ENCODE data around the gene TMEM82. TPM values are rescaled to one million over a fixed set of nuclear protein-coding genes. Genes with fewer than 3 reads are reported as not detected.

The TMEM82 gene
- total RNA-seq, 2 experiments from 2014 or later = not detected

DNA sequence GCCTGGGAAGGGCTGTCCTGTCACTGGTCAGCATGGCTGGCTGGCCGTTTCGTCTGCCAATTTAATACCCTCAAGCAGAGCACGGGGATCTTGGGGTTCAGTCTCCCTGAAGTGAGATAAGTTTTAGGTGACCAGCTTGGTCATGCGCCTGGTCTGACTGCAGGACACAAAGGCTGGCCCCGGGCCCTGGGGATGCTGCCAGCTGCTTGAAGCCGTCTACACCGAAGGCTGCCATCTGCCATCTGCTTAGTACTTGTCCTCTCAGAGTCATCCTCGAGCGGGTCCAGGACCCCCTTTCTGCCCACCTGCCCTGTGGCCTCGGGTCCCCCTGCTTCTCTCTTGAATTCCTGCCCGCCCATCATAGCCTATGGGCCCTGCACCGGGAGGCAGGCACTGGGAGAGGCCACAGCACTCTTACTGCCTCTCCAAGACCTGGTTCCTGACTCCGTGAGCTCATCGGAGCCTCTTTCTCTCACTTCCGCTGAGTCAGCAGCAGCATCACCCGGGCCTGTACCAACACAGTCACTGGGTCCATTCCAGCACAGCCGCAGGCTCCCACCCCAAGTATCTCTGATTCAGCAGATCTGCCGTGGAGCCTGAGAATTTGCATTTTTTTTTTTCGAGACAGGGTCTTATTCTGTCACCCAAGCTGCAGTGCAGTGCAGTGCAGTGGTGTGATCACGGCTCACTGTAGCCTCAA, 23.3 kb downstream of the TMEM82 start:
- DNase-seq = no peak
- H3K36me3 Mint-ChIP-seq (ENCODE audit: low read depth) = no peaks in the 10 kb centered on the region
- peaks cover 8% of the 10 kb centered on the region for H3K27me3 Mint-ChIP-seq (ENCODE audit: low read depth)
- no peak overlapping the region for H3K4me3 Mint-ChIP-seq
- CTCF ChIA-PET = interaction anchor here (0.8 to 0.9 kb wide), 2 partner anchors 26 to 27 kb away, joined by 3 read pairs; no protein-coding TSS in a partner anchor
- intact Hi-C loops (cut with micrococcal nuclease) = no loop called here
- H3K4me1 Mint-ChIP-seq (ENCODE audit: low read depth) = no peaks in the 10 kb centered on the region
- H3K27ac Mint-ChIP-seq = no peak overlapping the region
- H3K9me3 Mint-ChIP-seq = no peaks in the 10 kb centered on the region

DNA sequence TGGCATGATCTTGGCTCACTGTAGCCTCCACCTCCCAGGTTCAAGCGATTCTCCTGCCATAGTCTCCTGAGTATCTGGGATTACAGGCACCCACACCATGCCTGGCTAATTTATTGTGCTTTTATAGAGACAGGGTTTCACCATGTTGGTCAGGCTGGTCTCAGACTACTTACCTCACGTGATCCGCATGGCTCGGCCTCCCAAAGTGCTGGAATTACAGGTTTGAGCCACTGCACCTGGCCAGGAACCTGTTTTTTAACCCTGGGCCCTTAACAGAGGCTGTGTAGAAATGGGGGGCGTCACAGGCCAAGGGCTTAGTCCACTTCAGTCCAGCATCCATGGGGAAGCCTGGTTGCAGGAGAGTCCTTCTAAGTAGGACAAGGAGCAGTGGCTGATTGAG, 25.6 kb downstream of the TMEM82 start:
- no peaks in the 10 kb centered on the region for H3K9me3 Mint-ChIP-seq
- H3K4me1 Mint-ChIP-seq (ENCODE audit: low read depth) = no peaks in the 10 kb centered on the region
- no peaks in the 10 kb centered on the region for H3K36me3 Mint-ChIP-seq (ENCODE audit: low read depth)
- no peak overlapping the region for H3K27ac Mint-ChIP-seq
- DNase-seq = no peak
- no peak overlapping the region for H3K4me3 Mint-ChIP-seq
- no peaks in the 10 kb centered on the region for H3K27me3 Mint-ChIP-seq (ENCODE audit: low read depth)
- intact Hi-C loops (cut with micrococcal nuclease) = no loop called here
- CTCF ChIA-PET = no interaction called here

DNA sequence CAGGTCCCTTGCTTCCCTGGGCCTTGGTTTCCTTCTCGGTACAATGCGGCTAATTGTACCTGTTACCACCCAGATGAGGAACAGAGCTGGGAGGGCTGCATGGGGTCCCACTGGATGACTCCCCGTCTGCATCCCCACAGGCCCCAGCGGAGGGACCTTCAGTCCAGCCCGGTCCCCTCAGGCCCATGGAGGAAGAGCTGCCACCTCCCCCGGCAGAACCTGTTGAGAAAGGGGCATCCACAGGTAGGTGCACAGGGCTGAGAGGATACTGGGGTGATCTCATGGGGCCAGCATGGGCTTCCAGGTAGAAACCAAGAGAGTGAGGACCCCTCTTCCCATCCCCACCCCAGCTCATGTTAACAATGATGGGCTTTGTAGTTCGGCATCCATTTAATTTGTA, 26.1 kb downstream of the TMEM82 start:
- H3K4me1 Mint-ChIP-seq (ENCODE audit: low read depth) = no peaks in the 10 kb centered on the region
- no peaks in the 10 kb centered on the region for H3K9me3 Mint-ChIP-seq
- intact Hi-C loops (cut with micrococcal nuclease) = no loop called here
- no peaks in the 10 kb centered on the region for H3K27me3 Mint-ChIP-seq (ENCODE audit: low read depth)
- CTCF ChIA-PET = interaction anchor here (0.6 kb wide), 1 partner anchor 20 kb away, joined by 3 read pairs; no protein-coding TSS in a partner anchor
- H3K36me3 Mint-ChIP-seq (ENCODE audit: low read depth) = no peaks in the 10 kb centered on the region
- no peak for DNase-seq
- no peak overlapping the region for H3K27ac Mint-ChIP-seq
- no peak overlapping the region for H3K4me3 Mint-ChIP-seq

DNA sequence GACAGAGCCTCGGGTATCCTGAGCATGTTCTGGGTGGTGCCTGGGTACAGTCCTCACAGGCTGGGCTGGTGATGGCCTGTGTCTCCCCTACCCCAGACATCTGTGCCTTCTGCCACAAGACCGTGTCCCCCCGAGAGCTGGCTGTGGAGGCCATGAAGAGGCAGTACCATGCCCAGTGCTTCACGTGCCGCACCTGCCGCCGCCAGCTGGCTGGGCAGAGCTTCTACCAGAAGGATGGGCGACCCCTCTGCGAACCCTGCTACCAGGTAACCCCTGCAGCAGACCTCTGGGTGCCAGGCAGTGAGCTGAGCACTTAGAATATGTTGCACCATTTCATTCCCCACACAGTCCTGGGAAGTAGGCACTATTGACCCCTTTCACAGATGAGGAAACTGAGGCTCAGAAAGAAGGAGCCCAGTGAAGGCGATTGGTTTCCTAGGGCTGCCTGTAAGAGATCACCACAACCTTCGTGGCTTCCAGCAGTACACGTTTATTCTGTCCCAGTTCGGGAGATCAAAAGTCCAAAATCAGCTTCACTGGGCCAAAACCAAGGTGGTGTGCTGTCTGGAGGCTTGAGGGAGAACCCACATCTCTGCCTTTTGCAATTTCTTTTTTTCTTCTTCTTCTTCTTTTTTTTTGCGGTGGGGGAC, 28.1 kb downstream of the TMEM82 start:
- H3K27ac Mint-ChIP-seq = no peak overlapping the region
- H3K36me3 Mint-ChIP-seq (ENCODE audit: low read depth) = no peaks in the 10 kb centered on the region
- H3K27me3 Mint-ChIP-seq (ENCODE audit: low read depth) = no peaks in the 10 kb centered on the region
- H3K4me3 Mint-ChIP-seq = no peak overlapping the region
- CTCF ChIA-PET = interaction anchor here (0.6 kb wide), 1 partner anchor 30 kb away, joined by 4 read pairs; no protein-coding TSS in a partner anchor
- intact Hi-C loops (cut with micrococcal nuclease) = no loop called here
- H3K9me3 Mint-ChIP-seq = no peaks in the 10 kb centered on the region
- no peaks in the 10 kb centered on the region for H3K4me1 Mint-ChIP-seq (ENCODE audit: low read depth)
- DNase-seq = no peak

DNA sequence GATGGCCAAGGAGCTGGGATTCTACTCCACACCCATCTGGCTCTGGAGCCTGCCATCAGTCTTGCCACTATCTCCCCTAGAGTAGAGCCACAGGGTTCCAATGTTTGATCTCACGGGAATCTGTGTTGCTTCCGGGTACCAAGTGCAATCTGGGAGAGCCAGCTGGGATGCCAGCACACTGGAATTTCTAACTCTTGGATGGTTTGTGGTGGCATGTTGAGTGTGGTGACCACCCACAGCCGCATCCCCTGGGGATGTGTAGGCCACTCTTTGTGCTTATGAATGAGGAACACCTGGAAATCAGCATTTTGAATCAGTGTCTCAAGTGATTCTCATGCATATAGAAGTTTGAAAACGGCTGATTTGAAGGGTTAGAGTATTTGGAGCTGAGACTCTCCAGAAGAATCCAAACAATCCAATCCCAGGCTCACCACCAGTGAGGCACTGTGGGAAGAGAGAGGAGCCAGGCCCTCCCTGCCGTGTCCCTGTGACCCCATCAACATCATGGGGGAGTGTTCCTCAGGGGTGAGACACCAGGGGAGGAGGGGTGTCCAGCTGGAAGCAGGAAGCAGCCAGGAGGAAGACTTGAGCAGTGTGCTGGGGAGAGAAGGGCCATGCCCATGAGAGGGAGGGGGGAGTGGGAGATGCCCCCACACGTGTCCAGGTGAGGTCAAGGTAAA, 29.7 kb downstream of the TMEM82 start:
- no peaks in the 10 kb centered on the region for H3K9me3 Mint-ChIP-seq
- CTCF ChIA-PET = no interaction called here
- DNase-seq = no peak
- H3K4me3 Mint-ChIP-seq = no peak overlapping the region
- H3K36me3 Mint-ChIP-seq (ENCODE audit: low read depth) = no peaks in the 10 kb centered on the region
- H3K27me3 Mint-ChIP-seq (ENCODE audit: low read depth) = no peaks in the 10 kb centered on the region
- intact Hi-C loops (cut with micrococcal nuclease) = no loop called here
- H3K4me1 Mint-ChIP-seq (ENCODE audit: low read depth) = no peaks in the 10 kb centered on the region
- no peak overlapping the region for H3K27ac Mint-ChIP-seq

DNA sequence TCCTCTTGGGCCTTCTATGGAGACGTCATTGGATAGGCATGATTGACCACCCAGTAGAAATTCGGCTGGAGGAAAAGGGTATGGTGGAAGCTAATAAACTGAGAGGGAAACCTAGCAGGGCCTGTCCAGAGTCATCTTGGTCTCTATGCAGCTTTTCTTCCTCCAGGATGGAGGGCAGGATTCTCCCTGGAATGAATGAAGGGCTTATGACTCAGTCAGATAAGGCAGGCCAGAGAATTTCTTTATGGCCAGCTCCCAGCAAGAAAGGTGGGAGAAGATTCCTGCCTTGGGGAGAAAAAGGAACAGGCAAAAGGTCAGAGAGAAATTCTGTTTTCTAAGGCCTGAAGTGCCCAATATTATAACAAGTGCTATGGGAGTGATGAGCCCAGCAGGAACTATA, 33.4 kb downstream of the TMEM82 start:
- Mint-ChIP-seq H3K9me3 (no peaks in the 10 kb centered on the region), H3K27me3 (ENCODE audit: low read depth) (no peaks in the 10 kb centered on the region), H3K4me3 (no peak overlapping the region), H3K27ac (no peak overlapping the region), H3K4me1 (ENCODE audit: low read depth) (no peaks in the 10 kb centered on the region), H3K36me3 (ENCODE audit: low read depth) (no peaks in the 10 kb centered on the region)
- intact Hi-C loops (cut with micrococcal nuclease) = no loop called here
- CTCF ChIA-PET = interaction anchor here (0.6 to 1.3 kb wide), 2 partner anchors 15 to 40 kb away, joined by 3 read pairs; no protein-coding TSS in a partner anchor
- no peak for DNase-seq

DNA sequence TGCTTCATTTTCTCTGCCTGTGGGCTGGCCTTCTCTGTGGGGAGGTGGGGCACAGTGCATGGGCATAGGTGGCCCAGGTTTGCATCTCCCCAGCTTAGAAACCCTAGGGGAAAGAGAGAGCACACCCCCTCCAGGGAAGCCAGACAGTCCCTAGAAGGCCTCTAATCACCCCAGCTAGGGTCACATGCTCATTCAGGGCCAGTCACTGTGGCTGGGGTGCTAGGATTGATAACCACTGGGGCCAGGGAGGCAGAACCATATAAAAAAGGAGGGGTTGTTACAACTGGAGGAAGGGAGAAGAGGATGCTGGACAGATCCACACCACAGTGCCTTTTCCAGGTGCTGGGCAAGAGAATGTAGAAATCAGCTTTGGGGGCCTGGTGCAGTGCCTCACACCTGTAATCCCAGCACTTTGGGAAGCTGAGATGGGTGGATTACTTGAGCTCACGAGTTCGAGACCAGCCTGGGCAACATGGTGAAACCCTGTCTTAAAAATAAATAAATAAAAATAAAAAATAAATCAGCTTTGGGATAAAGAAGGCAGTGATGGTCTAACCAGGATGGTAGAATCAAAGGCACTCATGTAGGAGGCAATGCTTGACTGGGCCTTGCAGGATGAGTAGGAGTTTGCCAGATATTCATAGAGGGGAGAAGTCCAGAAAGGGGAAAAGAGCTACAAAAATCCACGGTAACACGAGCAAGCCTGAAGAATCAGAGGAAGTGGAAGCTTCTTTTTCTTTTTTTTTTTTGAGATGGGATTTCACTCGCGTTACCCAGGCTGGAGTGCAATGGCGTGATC, 35.8 kb downstream of the TMEM82 start:
- CTCF ChIA-PET = interaction anchor here (0.6 kb wide), 2 partner anchors 107 to 263 kb away, joined by 3 to 5 read pairs; no protein-coding TSS in a partner anchor
- DNase-seq = no peak
- intact Hi-C loops (cut with micrococcal nuclease) = no loop called here
- Mint-ChIP-seq H3K4me1 (ENCODE audit: low read depth) (no peaks in the 10 kb centered on the region), H3K36me3 (ENCODE audit: low read depth) (no peaks in the 10 kb centered on the region), H3K4me3 (no peak overlapping the region), H3K9me3 (no peaks in the 10 kb centered on the region), H3K27me3 (ENCODE audit: low read depth) (no peaks in the 10 kb centered on the region), H3K27ac (no peak overlapping the region)

DNA sequence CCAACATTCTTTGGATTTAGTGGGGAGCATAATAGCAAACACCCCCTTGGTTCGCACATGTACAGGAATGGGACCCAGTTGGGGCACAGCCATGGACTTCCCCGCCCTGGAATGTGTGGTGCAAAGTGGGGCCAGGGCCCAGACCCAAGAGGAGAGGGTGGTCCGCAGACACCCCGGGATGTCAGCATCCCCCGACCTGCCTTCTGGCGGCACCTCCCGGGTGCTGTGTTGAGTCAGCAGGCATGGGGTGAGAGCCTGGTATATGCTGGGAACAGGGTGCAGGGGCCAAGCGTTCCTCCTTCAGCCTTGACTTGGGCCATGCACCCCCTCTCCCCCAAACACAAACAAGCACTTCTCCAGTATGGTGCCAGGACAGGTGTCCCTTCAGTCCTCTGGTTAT, 43.4 kb downstream of the TMEM82 start:
- H3K4me1 Mint-ChIP-seq (ENCODE audit: low read depth) = no peaks in the 10 kb centered on the region
- no peak for DNase-seq
- H3K27ac Mint-ChIP-seq = no peak overlapping the region
- H3K4me3 Mint-ChIP-seq = no peak overlapping the region
- CTCF ChIA-PET = no interaction called here
- no peaks in the 10 kb centered on the region for H3K27me3 Mint-ChIP-seq (ENCODE audit: low read depth)
- H3K36me3 Mint-ChIP-seq (ENCODE audit: low read depth) = no peaks in the 10 kb centered on the region
- no peaks in the 10 kb centered on the region for H3K9me3 Mint-ChIP-seq
- intact Hi-C loops (cut with micrococcal nuclease) = no loop called here

DNA sequence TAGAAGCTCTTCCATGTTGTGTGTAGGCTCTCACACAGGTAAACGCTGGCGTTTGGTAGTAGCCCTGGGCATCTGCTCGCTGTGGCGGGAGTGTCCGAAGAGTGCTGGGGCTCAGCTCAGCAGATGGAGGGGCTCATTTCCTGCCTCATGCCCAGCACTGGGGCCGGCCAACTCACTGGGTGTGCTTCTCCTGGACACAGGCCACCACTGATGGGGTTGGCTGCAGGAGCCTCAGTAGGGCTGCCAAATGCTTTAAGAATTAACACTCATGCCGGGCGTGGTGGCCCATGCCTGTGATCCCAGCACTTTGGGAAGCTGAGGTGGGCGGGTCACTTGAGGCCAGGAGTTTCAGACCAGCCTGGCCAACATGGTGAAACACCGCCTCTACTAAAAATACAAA, 44.3 kb downstream of the TMEM82 start:
- H3K27me3 Mint-ChIP-seq (ENCODE audit: low read depth) = no peaks in the 10 kb centered on the region
- intact Hi-C loops (cut with micrococcal nuclease) = no loop called here
- CTCF ChIA-PET = interaction anchor here (1.6 kb wide), 1 partner anchor 223 kb away, joined by 4 read pairs; no protein-coding TSS in a partner anchor
- no peak for DNase-seq
- H3K27ac Mint-ChIP-seq = no peak overlapping the region
- H3K9me3 Mint-ChIP-seq = no peaks in the 10 kb centered on the region
- no peak overlapping the region for H3K4me3 Mint-ChIP-seq
- H3K36me3 Mint-ChIP-seq (ENCODE audit: low read depth) = no peaks in the 10 kb centered on the region
- H3K4me1 Mint-ChIP-seq (ENCODE audit: low read depth) = no peaks in the 10 kb centered on the region

DNA sequence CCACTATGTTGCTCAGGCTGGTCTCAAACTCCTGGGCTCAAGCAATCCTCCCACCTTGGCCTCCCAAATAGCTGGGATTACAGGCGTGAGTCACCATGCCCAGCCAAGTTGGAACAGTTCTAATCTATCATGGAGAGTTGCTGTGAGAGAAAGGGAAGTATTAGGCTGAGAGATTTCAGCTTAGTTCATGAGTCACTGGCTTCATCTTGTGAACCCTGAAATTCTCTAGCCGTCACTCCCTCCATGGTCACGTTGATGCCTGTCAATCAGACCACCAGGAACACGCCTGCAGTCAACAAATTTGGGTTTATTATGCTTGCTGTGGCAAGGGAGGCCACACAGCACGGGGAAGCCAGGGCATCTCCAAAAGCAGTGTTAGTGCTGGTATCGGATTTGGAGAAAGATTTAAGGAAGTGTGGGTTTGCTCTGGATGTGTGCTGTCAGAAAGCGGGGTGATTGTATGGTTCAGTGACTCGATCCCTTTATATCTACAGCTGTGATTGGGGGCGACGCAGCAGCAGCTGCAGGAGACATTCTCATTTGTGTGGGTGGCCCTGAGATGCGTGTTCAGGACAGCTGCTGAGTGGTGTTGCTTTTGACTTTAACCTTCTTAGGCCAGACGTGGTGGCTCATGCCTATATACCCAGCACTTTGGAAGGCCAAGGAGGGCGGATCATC, 46.5 kb downstream of the TMEM82 start:
- Mint-ChIP-seq H3K27ac (no peak overlapping the region), H3K9me3 (no peaks in the 10 kb centered on the region), H3K27me3 (ENCODE audit: low read depth) (no peaks in the 10 kb centered on the region), H3K4me1 (ENCODE audit: low read depth) (peaks cover 2% of the 10 kb centered on the region), H3K4me3 (no peak overlapping the region), H3K36me3 (ENCODE audit: low read depth) (no peaks in the 10 kb centered on the region)
- intact Hi-C loops (cut with micrococcal nuclease) = no loop called here
- DNase-seq = no peak
- CTCF ChIA-PET = interaction anchor here (0.6 to 1.2 kb wide), 7 partner anchors 15 to 219 kb away, joined by 3 to 5 read pairs (median 3); no protein-coding TSS in a partner anchor

DNA sequence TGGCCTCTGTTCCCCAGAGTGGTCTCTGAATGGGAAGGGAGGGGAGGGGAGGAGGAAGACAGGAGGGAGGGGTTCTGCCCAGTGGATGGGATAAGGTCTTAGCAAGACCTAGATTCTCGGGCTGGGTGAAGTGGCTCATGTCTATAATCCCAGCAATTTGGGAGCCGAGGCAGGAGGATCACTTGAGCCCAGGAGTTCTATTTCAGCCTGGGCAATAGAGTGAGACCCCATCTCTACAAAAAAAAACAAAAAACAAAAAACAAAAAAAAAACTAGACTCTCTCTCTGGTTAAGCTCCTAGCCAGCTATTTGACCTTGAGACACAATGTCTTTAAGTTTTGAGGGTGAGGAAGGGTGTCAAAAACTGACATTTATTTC, 53.8 kb downstream of the TMEM82 start:
- H3K27ac Mint-ChIP-seq = no peak overlapping the region
- H3K36me3 Mint-ChIP-seq (ENCODE audit: low read depth) = no peaks in the 10 kb centered on the region
- CTCF ChIA-PET = interaction anchor here (0.6 to 2.3 kb wide), 4 partner anchors 10 to 390 kb away, joined by 5 to 9 read pairs (median 6); no protein-coding TSS in a partner anchor
- peaks cover 2% of the 10 kb centered on the region for H3K4me1 Mint-ChIP-seq (ENCODE audit: low read depth)
- H3K4me3 Mint-ChIP-seq = no peak overlapping the region
- intact Hi-C loops (cut with micrococcal nuclease) = loop anchor here (10.0 kb wide), 1 partner anchor 389 kb away; no protein-coding TSS in a partner anchor
- H3K27me3 Mint-ChIP-seq (ENCODE audit: low read depth) = no peaks in the 10 kb centered on the region
- H3K9me3 Mint-ChIP-seq = no peaks in the 10 kb centered on the region
- DNase-seq = no peak
